ENCODE data around the gene NR2C2.

The NR2C2 gene

DNA sequence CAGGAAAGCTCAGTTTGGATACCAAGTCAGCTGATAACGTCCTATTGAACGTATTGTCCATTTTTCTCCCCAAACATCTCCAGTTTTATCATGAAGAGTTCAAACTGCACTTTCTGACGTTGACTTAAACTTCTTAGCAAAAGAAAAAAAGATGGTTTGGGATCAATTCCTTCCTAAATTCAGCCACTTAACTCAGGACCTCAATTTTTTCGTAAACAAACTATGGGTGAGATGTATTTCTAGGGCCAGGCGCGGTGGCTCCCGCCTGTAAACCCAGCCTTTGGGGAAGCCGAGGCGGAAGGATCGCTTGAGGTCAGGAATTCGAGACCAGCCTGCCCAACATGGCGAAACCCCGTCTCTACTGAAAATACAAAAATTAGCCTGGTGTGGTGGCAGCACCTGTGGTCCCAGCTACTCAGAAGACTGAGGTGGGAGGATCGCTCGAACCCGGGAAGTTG, 118.2 kb downstream of the NR2C2 start:
- Histone ChIP-seq H3K9me3 (no peaks in the 10 kb centered on the region), H3K27ac (peak overlapping the region; percentile 81 to 91), H3K4me1 (peaks cover 0 to 19% (median 10%) of the 10 kb centered on the region in 4 donors), H3K4me3 (peak overlapping the region; percentile 90 to 99), H3K27me3 (no peaks in the 10 kb centered on the region), H3K36me3 (peaks cover 0 to 9% (median 5%) of the 10 kb centered on the region in 3 donors)
- DNase-seq: no peak
- TF ChIP-seq, protein P1, sequence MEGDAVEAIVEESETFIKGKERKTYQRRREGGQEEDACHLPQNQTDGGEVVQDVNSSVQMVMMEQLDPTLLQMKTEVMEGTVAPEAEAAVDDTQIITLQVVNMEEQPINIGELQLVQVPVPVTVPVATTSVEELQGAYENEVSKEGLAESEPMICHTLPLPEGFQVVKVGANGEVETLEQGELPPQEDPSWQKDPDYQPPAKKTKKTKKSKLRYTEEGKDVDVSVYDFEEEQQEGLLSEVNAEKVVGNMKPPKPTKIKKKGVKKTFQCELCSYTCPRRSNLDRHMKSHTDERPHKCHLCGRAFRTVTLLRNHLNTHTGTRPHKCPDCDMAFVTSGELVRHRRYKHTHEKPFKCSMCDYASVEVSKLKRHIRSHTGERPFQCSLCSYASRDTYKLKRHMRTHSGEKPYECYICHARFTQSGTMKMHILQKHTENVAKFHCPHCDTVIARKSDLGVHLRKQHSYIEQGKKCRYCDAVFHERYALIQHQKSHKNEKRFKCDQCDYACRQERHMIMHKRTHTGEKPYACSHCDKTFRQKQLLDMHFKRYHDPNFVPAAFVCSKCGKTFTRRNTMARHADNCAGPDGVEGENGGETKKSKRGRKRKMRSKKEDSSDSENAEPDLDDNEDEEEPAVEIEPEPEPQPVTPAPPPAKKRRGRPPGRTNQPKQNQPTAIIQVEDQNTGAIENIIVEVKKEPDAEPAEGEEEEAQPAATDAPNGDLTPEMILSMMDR (IDR thresholded peaks at IDR 0.05): no peak
- intact Hi-C loops (cut with DNase I; ENCODE audit: low total_unique reads): no loop called here

DNA sequence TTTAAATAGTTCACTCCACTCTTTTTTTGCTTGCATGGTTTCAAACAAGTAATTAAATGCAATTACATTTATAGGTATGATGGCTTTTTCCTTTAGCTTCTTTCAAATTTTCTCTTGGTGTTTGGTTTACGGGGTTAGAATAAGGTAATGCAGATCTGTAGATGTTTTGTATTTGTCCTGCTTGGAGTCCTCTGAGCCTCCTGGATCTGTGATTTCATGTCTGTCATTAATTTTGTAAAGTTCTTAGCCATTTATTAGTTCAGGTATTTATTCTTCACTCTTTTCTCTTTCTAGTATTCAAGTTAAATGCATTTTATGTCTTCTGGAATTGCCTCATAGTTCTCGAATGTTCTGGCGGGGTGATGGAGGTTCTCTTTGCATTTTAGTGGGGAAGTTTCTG, 119.1 kb downstream of the NR2C2 start:
- H3K4me3 ChIP-seq: no peak overlapping the region
- peaks cover 0 to 19% (median 10%) of the 10 kb centered on the region in 4 donors for H3K4me1 ChIP-seq
- no peaks in the 10 kb centered on the region for H3K27me3 ChIP-seq
- intact Hi-C loops (cut with DNase I; ENCODE audit: low total_unique reads): no loop called here
- no peak for DNase-seq
- TF ChIP-seq, protein P1 (IDR thresholded peaks at IDR 0.05): no peak
- H3K27ac ChIP-seq: no peak overlapping the region
- peaks cover 6 to 18% (median 14%) of the 10 kb centered on the region in 3 donors for H3K36me3 ChIP-seq
- H3K9me3 ChIP-seq: no peaks in the 10 kb centered on the region

DNA sequence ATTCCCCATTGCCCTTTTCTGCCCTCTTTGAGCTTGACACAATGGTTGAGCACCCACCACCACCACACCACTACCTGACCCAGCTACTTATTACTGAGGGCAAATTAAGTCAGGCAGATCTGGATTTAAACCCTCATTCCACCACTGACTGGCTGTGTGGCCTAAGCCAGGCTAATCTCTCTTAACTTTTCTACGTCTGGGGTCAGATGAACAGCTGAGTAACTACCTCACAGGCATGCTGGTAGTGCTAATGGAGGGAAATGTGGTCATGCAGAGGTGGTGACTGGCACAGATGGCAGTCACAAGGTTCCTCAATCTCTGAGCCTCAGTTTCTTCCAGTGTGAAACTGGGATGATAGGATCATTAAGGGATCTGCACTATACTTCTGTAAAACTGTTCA, 122.1 kb downstream of the NR2C2 start:
- TF ChIP-seq, protein P1 (IDR thresholded peaks at IDR 0.05): no peak
- Histone ChIP-seq H3K4me3 (no peak overlapping the region), H3K27ac (no peak overlapping the region), H3K36me3 (peaks cover 36 to 46% (median 42%) of the 10 kb centered on the region in 3 donors), H3K27me3 (no peaks in the 10 kb centered on the region), H3K4me1 (peaks cover 0 to 6% (median under 1%) of the 10 kb centered on the region in 4 donors), H3K9me3 (no peaks in the 10 kb centered on the region)
- DNase-seq: no peak
- intact Hi-C loops (cut with DNase I; ENCODE audit: low total_unique reads): no loop called here

DNA sequence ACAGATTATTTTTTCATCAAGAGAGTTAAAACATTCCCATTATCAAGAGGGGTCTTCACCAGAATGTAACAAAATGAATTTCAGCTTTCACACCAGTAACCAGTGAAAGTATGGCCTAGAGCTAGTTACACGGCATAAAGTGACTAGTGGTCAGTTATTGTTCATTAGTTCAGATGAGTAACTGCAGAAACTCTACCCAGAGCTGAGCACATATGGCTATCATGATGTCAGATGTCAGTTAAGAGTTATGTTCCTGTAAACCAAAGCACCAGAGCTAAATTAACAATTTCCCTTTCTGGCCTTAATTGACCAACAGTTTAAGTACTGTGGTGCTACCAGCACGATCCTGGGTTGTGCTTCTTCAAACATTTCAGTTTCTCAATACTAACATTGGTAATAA, 124.3 kb downstream of the NR2C2 start:
- no peak for DNase-seq
- peaks cover 59 to 69% (median 64%) of the 10 kb centered on the region in 3 donors for H3K36me3 ChIP-seq
- no peak overlapping the region for H3K4me3 ChIP-seq
- TF ChIP-seq, protein P1 (IDR thresholded peaks at IDR 0.05): no peak
- intact Hi-C loops (cut with DNase I; ENCODE audit: low total_unique reads): no loop called here
- H3K27me3 ChIP-seq: no peaks in the 10 kb centered on the region
- no peaks in the 10 kb centered on the region for H3K9me3 ChIP-seq
- H3K4me1 ChIP-seq: no peaks in the 10 kb centered on the region
- H3K27ac ChIP-seq: no peak overlapping the region

DNA sequence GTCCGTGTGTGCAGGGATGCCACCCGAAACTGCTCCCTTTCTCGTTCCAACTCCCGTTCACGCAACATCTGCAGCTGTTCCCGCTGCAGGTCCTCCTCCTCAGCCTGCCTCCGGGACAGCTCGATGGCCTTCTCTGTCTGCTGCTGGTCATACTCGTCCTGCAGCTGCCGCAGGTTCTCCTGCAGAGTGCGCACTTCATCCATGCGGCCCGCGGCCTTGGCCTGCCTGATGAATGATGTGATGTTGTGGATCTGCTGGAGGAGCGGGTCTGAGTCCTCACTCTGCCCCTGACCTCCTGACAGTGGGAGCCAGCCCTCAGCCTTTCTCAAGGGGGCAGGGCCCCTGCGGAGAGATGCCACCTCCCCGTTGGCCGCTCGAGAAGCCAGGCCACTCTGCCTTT, 127.1 kb downstream of the NR2C2 start:
- intact Hi-C loops (cut with DNase I; ENCODE audit: low total_unique reads): no loop called here

More for the DNA sequence above, 127.1 kb downstream of the NR2C2 start:
- no peaks in the 10 kb centered on the region for H3K4me1 ChIP-seq
- H3K36me3 ChIP-seq: peaks cover 80 to 89% (median 87%) of the 10 kb centered on the region in 3 donors
- DNase-seq: no peak
- TF ChIP-seq, protein P1 (IDR thresholded peaks at IDR 0.05): no peak
- no peaks in the 10 kb centered on the region for H3K9me3 ChIP-seq
- H3K27me3 ChIP-seq: no peaks in the 10 kb centered on the region
- H3K27ac ChIP-seq: no peak overlapping the region
- no peak overlapping the region for H3K4me3 ChIP-seq

Measured in tibial artery (tissue), 4 donors.